Measurements from ENCODE around the gene ABHD12. TPM values are rescaled to one million over a fixed set of nuclear protein-coding genes. Genes with fewer than 3 reads are reported as not detected.

The ABHD12 gene
- total and polyA plus RNA-seq, 2 donors (not counting 1 experiment from before 2014, with no cell fraction given): 9.6 to 28.3 TPM

DNA sequence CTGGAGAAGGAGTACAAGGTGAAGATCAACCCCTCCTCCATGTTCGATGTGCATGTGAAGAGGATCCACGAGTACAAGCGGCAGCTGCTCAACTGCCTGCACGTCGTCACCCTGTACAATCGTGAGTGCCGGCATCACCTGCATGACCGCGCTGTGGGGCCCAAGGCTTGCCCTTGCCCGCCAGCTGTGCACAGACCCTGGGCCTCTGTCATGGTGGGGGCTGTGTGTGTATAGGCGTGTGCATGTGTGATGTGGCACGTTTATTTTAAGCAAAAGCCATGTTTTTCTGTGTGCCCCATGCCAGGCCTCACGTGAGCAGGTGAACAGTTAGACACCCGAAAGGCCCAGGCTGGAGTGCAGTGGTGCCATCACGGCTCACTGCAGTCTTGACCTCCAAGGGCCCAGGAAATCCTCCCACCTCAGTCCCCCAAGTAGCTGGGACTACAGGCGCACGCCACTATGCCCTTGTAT is 106.5 kb downstream of the ABHD12 start:
- DNase-seq: no peak
- Histone ChIP-seq H3K4me3 (ENCODE audit: control extremely low read depth in 1 of 5, extremely low read depth in 1 of 5, insufficient read depth in 1 of 5, low read depth in 2 of 5, low read length in 4 of 5) (no peak overlapping the region), H3K9me3 (ENCODE audit: control extremely low read depth in 1 of 3, control insufficient read depth in 2 of 3, insufficient read depth in 1 of 3, low read length in 2 of 3) (no peaks in the 10 kb centered on the region), H3K27ac (ENCODE audit: low read length in 2 of 2) (no peak overlapping the region), H3K4me1 (ENCODE audit: control insufficient read depth in 2 of 2, insufficient read depth in 2 of 2, low read length in 2 of 2) (peaks cover 25 to 42% of the 10 kb centered on the region in 2 donors), H3K36me3 (replicated peaks in 1 of 2; ENCODE audit: control extremely low read depth in 1 of 2, control insufficient read depth in 1 of 2, extremely low read depth in 1 of 2, insufficient read depth in 2 of 2, low read length in 1 of 2) (peaks cover 0 to 22% of the 10 kb centered on the region in 2 experiments), H3K4me2 (replicated peaks; ENCODE audit: low read depth, low read length, poor library complexity, severe bottlenecking) (no peak overlapping the region), H3K27me3 (replicated peaks in 1 of 4; ENCODE audit: control extremely low read depth in 1 of 4, control insufficient read depth in 3 of 4, insufficient read depth in 4 of 4, low read length in 3 of 4) (no peaks in the 10 kb centered on the region), H3K9ac (ENCODE audit: low read length) (no peak overlapping the region), H4K20me1 (ENCODE audit: control insufficient read depth, insufficient read depth, low read length, poor library complexity, severe bottlenecking) (no peaks in the 10 kb centered on the region), H3K79me2 (ENCODE audit: control insufficient read depth, insufficient read depth, low read length) (no peaks in the 10 kb centered on the region), H2AFZ (ENCODE audit: insufficient read depth, low read depth, low read length, poor library complexity, severe bottlenecking) (no peak overlapping the region)
- TF ChIP-seq, protein P1, sequence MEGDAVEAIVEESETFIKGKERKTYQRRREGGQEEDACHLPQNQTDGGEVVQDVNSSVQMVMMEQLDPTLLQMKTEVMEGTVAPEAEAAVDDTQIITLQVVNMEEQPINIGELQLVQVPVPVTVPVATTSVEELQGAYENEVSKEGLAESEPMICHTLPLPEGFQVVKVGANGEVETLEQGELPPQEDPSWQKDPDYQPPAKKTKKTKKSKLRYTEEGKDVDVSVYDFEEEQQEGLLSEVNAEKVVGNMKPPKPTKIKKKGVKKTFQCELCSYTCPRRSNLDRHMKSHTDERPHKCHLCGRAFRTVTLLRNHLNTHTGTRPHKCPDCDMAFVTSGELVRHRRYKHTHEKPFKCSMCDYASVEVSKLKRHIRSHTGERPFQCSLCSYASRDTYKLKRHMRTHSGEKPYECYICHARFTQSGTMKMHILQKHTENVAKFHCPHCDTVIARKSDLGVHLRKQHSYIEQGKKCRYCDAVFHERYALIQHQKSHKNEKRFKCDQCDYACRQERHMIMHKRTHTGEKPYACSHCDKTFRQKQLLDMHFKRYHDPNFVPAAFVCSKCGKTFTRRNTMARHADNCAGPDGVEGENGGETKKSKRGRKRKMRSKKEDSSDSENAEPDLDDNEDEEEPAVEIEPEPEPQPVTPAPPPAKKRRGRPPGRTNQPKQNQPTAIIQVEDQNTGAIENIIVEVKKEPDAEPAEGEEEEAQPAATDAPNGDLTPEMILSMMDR (IDR thresholded peaks at IDR 0.05): no peak
- TF ChIP-seq EZH2 (IDR thresholded peaks at IDR 0.05; ENCODE audit: borderline replicate concordance, insufficient read depth, low read depth, low read length, poor library complexity, severe bottlenecking): no peak
- no peak for ATAC-seq (ENCODE audit: low read depth)
- Mint-ChIP-seq H3K9me3 (ENCODE audit: insufficient read depth) (no peaks in the 10 kb centered on the region), H3K4me1 (peaks cover 35% of the 10 kb centered on the region), H3K27ac (no peak overlapping the region), H3K4me3 (no peak overlapping the region), H3K27me3 (no peaks in the 10 kb centered on the region)
- POLR2A ChIA-PET: no interaction called here
- WGBS (ENCODE audit: insufficient coverage): 97% methylated on average over 15 of the region's 17 CpGs
- intact Hi-C loops (cut with micrococcal nuclease): loop anchor here (5.0 kb wide), 1 partner anchor 37 kb away; the partner anchor contains the start of gene PYGB
- CTCF ChIA-PET: no interaction called here

DNA sequence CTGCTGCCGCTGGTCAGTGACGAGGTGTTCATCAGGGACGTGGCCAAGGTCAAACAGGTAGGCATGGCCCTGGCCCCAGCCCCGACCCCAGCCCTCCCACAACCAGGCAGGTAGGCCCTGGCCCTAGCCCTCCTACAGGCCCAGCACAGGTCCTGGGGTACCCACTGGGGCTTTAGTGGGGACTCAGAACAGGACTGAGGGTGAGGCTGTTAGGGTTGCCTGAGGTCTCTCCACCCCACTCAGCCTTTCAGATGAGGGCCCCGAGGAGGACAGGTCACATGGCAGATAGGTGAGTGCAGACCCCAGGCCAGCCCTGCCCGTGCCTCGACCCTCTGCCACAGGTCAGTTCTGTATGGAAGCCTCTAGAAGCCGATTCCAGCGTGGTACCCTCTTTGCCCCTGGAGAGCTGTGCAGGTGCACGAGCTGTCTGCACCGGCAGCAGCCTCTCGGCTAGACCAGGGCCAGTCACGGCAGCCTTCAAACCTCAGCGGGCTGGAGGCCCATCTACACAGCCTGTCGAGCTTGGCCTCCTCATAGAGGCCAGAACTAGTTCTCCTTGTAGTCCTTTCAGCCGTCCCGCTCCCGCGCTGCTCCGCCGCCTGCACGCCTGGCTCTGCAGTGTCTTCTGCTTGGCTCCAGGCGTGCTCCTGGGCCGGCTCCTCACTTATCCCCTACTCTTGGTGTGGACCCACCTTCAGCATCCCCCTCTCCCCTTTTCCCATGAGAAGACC is 107.2 kb downstream of the ABHD12 start:
- 93% methylated on average over 22 of the region's 24 CpGs for WGBS (ENCODE audit: insufficient coverage)
- H3K4me1 Mint-ChIP-seq: peaks cover 30% of the 10 kb centered on the region
- no peaks in the 10 kb centered on the region for H3K27me3 Mint-ChIP-seq
- Histone ChIP-seq H3K4me1 (ENCODE audit: control insufficient read depth in 2 of 2, insufficient read depth in 2 of 2, low read length in 2 of 2) (peaks cover 25 to 36% of the 10 kb centered on the region in 2 donors), H3K9ac (ENCODE audit: low read length) (no peak overlapping the region), H3K4me3 (ENCODE audit: control extremely low read depth in 1 of 5, extremely low read depth in 1 of 5, insufficient read depth in 1 of 5, low read depth in 2 of 5, low read length in 4 of 5) (no peak overlapping the region), H3K27ac (ENCODE audit: low read length in 2 of 2) (no peak overlapping the region), H3K79me2 (ENCODE audit: control insufficient read depth, insufficient read depth, low read length) (no peaks in the 10 kb centered on the region), H4K20me1 (ENCODE audit: control insufficient read depth, insufficient read depth, low read length, poor library complexity, severe bottlenecking) (no peaks in the 10 kb centered on the region), H3K36me3 (replicated peaks in 1 of 2; ENCODE audit: control extremely low read depth in 1 of 2, control insufficient read depth in 1 of 2, extremely low read depth in 1 of 2, insufficient read depth in 2 of 2, low read length in 1 of 2) (peaks cover 0 to 24% of the 10 kb centered on the region in 2 experiments), H3K27me3 (replicated peaks in 1 of 4; ENCODE audit: control extremely low read depth in 1 of 4, control insufficient read depth in 3 of 4, insufficient read depth in 4 of 4, low read length in 3 of 4) (no peaks in the 10 kb centered on the region), H3K4me2 (replicated peaks; ENCODE audit: low read depth, low read length, poor library complexity, severe bottlenecking) (no peak overlapping the region), H3K9me3 (ENCODE audit: control extremely low read depth in 1 of 3, control insufficient read depth in 2 of 3, insufficient read depth in 1 of 3, low read length in 2 of 3) (no peaks in the 10 kb centered on the region), H2AFZ (ENCODE audit: insufficient read depth, low read depth, low read length, poor library complexity, severe bottlenecking) (no peak overlapping the region)
- DNase-seq (no peak), ATAC-seq (ENCODE audit: low read depth) (no peak)
- ChIA-PET CTCF (no interaction called here), POLR2A (no interaction called here)
- H3K9me3 Mint-ChIP-seq (ENCODE audit: insufficient read depth): no peaks in the 10 kb centered on the region
- intact Hi-C loops (cut with micrococcal nuclease): loop anchor here (5.0 kb wide), 1 partner anchor 36 kb away; the partner anchor contains the start of gene PYGB
- H3K4me3 Mint-ChIP-seq: no peak overlapping the region
- no peak for TF ChIP-seq EZH2 (IDR thresholded peaks at IDR 0.05; ENCODE audit: borderline replicate concordance, insufficient read depth, low read depth, low read length, poor library complexity, severe bottlenecking)
- H3K27ac Mint-ChIP-seq: no peak overlapping the region
